Duodenal mucosa (tissue), 2 donors: ENCODE data around the gene SEC22A.

ENCODE experiments used
- H3K27ac ChIP-seq: one replicate; pipeline ENCODE4 v1.7.0; 2013; ENCODE audit warnings: low read depth, low read length
- H3K27me3 ChIP-seq, 2 donors: one replicate each; pipeline ENCODE4 v1.7.0; 2013; ENCODE audit warnings: low read length in 2 of 2, control low read depth in 1 of 2; ENCODE audit not compliant: insufficient read depth in 2 of 2, control insufficient read depth in 1 of 2
- H3K36me3 ChIP-seq, 2 donors: one replicate each; pipeline ENCODE4 v1.7.0; 2013; ENCODE audit warnings: low read length in 2 of 2, control low read depth in 1 of 2; ENCODE audit not compliant: insufficient read depth in 2 of 2, control insufficient read depth in 1 of 2
- H3K4me1 ChIP-seq, 2 donors: one replicate each; pipeline ENCODE4 v1.7.0; 2013; ENCODE audit warnings: low read length in 2 of 2, control low read depth in 1 of 2; ENCODE audit not compliant: insufficient read depth in 2 of 2, control insufficient read depth in 1 of 2
- H3K4me3 ChIP-seq, 2 donors: one replicate each; pipeline ENCODE4 v1.7.0; 2013; ENCODE audit warnings: low read length in 2 of 2, low read depth in 1 of 2
- H3K9ac ChIP-seq, 2 donors: one replicate each; pipeline ENCODE4 v1.7.0; 2013; ENCODE audit warnings: low read length in 2 of 2, low read depth in 1 of 2
- H3K9me3 ChIP-seq, 2 donors: one replicate each; pipeline ENCODE4 v1.7.0; 2013; ENCODE audit warnings: low read length in 2 of 2, control low read depth in 1 of 2; ENCODE audit not compliant: control insufficient read depth in 1 of 2

Gene SEC22A

DNA sequence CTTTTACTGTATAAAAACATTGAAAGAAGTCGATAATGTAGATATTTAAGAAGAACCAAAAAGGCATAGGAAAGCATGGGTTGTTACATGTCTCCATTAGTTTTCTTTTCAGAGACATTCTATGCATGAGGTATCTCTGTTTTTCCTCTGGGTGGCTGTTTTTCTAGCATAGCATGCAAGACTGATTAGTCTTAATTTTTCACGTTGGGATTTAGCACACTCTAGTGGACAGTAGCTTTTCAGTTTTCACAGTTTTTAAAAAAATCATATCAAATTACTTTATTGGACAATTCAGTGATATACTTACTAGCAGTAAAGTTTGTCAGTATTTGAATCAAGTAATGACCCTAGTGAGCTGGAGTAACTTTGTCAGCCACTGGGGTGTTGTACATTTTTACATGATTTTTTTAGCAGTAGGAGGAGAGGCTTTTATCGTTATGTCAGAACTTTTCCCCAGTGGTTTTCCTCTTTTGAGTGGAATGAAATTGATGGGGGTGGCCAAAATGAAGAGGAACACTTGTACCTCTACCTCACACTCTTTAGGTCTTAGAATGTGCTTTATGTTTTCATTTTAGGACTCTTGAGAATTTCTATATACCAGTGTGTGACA, 57.2 kb downstream of the SEC22A start:
- H3K4me1 ChIP-seq, result no peaks in the 10 kb centered on the region
- no peak overlapping the region for H3K27ac ChIP-seq
- no peaks in the 10 kb centered on the region for H3K27me3 ChIP-seq
- no peak overlapping the region for H3K9ac ChIP-seq
- H3K9me3 ChIP-seq, result no peaks in the 10 kb centered on the region
- no peak overlapping the region for H3K4me3 ChIP-seq
- peaks cover 0 to 5% of the 10 kb centered on the region in 2 donors for H3K36me3 ChIP-seq

DNA sequence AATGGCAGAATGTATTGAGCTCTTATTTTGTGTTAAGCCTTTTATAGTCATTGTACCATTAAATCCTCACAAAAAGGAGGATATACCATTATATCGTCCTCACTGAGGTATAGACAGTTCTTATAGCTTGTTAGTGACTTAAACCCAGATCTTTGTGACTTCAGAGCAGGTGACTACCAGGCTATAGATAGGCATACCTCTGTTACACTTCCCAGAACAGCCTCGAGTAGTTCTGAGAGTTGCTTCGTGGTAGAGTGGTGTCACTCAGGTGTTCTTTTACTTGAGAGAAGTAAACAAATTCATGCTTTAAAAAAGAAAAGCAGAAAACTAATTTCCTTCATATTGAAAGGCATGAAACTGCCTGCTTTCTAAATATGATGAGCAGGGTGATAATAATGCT, 59.9 kb downstream of the SEC22A start:
- Histone ChIP-seq H3K27me3 (no peaks in the 10 kb centered on the region), H3K4me1 (no peaks in the 10 kb centered on the region), H3K9me3 (no peaks in the 10 kb centered on the region), H3K9ac (no peak overlapping the region), H3K36me3 (peaks cover 0 to 5% of the 10 kb centered on the region in 2 donors), H3K4me3 (no peak overlapping the region), H3K27ac (no peak overlapping the region)

DNA sequence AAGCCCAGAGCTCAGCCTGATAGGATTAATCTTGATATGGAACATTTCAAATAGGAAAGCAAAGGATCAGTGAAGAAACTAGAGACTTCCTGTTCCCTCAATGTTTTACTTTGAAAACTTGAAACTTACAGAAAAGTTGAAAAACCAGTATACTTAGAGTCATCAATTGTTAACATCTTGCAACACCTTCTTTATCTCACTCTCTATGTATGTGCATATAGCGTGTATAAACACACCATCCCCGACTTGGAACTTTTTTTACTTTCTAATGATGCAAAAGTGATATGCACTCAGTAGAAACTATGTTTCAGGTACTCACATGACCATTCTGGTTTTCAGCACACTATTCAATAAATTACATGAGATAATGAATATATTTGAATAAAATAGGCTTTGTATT, 60.5 kb downstream of the SEC22A start:
- no peak overlapping the region for H3K9ac ChIP-seq
- H3K27me3 ChIP-seq, result no peaks in the 10 kb centered on the region
- no peaks in the 10 kb centered on the region for H3K9me3 ChIP-seq
- peaks cover 0 to 5% of the 10 kb centered on the region in 2 donors for H3K36me3 ChIP-seq
- no peak overlapping the region for H3K27ac ChIP-seq
- no peak overlapping the region for H3K4me3 ChIP-seq
- no peaks in the 10 kb centered on the region for H3K4me1 ChIP-seq

DNA sequence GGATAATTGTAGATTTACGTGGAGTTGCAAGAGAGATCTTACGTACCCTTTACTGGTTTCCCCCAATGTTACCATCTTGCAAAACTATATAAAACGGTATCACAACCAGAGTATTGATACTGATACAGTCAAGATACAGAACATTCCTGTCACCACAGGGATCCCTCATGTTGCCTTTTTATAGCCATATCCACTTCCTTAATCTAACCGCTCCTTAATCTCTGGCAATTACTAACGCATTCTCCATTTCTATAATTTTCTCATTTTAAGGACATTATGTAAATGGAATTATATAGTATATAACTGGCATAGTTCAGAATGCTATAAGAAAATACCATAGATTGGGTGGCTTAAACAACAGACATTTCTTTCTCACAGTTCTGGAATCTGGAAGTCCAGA, 61.1 kb downstream of the SEC22A start:
- Histone ChIP-seq H3K36me3 (peaks cover 0 to 5% of the 10 kb centered on the region in 2 donors), H3K27me3 (no peaks in the 10 kb centered on the region), H3K4me3 (no peak overlapping the region), H3K4me1 (no peaks in the 10 kb centered on the region), H3K9me3 (no peaks in the 10 kb centered on the region), H3K27ac (no peak overlapping the region), H3K9ac (no peak overlapping the region)

DNA sequence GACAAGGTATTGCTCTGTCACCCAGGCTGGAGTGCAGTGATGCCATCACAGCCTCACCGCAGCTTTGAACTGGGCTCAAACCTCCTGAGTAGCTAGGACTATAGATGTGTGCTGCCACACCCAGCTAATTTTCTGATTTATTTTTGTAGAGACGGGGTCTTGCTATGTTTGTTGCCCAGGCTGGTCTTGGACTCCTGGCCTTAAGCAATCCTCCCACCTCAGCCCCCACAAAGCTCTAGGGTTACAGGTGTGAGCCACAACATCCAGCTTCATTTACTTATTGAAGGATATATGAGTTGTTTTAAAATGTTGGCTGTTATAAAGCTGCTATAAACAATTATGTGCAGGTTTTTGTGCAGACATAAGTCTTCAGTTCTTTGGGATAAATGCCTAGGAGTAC, 62.2 kb downstream of the SEC22A start:
- H3K27me3 ChIP-seq, result no peaks in the 10 kb centered on the region
- H3K27ac ChIP-seq, result no peak overlapping the region
- H3K4me3 ChIP-seq, result no peak overlapping the region
- no peaks in the 10 kb centered on the region for H3K4me1 ChIP-seq
- no peaks in the 10 kb centered on the region for H3K9me3 ChIP-seq
- peaks cover 0 to 5% of the 10 kb centered on the region in 2 donors for H3K36me3 ChIP-seq
- H3K9ac ChIP-seq, result no peak overlapping the region

DNA sequence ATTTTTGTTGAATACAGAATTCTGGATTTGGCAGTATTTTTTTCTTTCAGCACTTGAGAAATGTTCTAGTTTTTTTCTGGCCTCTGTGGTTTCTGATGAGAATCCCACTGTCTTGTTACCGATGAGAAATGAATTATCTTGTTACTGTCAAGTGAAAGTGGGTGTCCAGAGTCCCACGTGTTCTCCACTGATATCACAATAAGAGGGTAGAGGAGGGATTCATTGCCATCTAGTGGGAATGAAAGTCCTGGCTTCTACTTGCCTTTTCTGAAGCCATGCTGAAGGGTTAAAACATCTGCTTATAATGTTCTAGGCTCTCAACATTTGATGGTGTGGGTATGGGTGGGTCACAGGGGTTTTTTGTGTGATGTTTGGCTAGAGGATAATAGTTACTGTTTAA, 66.1 kb downstream of the SEC22A start:
- Histone ChIP-seq H3K4me1 (no peaks in the 10 kb centered on the region), H3K4me3 (no peak overlapping the region), H3K27me3 (no peaks in the 10 kb centered on the region), H3K36me3 (peaks cover 0 to 9% of the 10 kb centered on the region in 2 donors), H3K27ac (no peak overlapping the region), H3K9ac (no peak overlapping the region), H3K9me3 (no peaks in the 10 kb centered on the region)

DNA sequence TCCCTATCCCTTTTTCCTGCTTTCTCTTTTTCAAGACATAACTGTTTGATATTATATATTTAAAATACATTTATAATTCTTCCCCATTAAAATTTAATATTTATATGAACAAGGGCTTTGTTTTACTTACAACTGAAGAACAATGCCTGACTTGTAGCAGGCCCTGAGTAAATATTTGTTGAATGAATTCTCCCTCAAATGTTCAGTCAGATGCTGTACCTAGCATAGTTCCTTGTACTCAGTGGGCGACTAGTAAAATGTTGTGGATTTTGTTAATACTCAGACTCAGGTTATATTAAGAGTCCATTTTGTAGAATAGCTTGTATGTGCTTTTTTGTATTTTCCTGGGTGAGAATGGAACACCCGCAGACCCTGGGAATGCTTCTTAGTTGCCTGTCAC, 69.1 kb downstream of the SEC22A start:
- H3K27me3 ChIP-seq, result no peaks in the 10 kb centered on the region
- no peak overlapping the region for H3K9ac ChIP-seq
- no peaks in the 10 kb centered on the region for H3K9me3 ChIP-seq
- H3K27ac ChIP-seq, result no peak overlapping the region
- H3K36me3 ChIP-seq, result peaks cover 0 to 6% of the 10 kb centered on the region in 2 donors
- H3K4me3 ChIP-seq, result no peak overlapping the region
- no peaks in the 10 kb centered on the region for H3K4me1 ChIP-seq

DNA sequence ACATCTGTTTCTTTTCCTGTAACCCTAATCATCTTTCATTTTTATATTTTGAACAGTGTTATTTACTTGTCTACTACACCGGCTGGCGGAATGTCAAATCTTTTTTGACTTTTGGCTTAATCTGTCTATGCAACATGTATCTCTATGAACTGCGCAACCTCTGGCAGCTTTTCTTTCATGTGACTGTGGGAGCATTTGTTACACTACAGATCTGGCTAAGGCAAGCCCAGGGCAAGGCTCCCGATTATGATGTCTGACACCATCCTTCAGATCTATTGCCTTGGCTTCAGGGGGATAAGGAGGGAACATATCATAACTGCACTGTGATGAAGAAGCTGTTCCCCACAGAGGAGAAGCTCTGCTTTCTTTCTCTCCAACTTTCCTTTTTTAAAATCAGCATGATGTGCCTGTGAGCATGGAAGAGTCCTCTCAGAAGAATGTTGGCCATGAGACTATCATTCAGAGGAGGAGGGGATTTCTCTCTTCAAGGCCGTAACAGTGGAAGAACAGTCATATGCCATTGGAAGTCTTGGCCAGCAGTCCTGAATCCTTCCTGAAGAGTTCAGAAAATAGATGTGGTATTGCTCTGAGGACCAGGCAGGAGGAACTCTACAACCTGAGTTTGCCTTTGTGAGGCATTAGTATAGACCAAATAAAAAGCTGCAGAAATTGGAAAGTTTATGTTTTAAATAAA, 69.9 kb downstream of the SEC22A start:
- no peak overlapping the region for H3K27ac ChIP-seq
- no peaks in the 10 kb centered on the region for H3K9me3 ChIP-seq
- H3K36me3 ChIP-seq, result peaks cover 0 to 6% of the 10 kb centered on the region in 2 donors
- no peaks in the 10 kb centered on the region for H3K27me3 ChIP-seq
- no peak overlapping the region for H3K9ac ChIP-seq
- H3K4me3 ChIP-seq, result no peak overlapping the region
- no peaks in the 10 kb centered on the region for H3K4me1 ChIP-seq

DNA sequence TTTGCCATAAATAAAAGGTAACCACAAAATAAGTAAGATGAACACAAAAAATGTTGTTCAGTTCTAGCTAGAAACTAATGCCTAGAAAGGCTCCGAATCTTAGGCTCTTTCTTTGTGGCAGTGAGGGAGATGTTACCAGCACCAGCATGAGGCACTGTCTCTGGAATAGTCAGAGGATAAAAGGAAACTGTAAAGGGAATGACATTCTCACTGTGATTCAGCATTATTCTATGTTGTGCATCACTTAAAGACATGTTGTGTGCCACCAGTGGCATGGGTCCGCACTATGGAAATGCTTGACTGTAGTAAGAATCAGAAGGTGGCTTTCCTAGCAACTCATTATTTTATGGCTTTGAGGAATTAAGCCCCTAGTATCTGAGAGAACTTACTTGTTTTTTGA, 70.8 kb downstream of the SEC22A start:
- H3K36me3 ChIP-seq, result peaks cover 0 to 6% of the 10 kb centered on the region in 2 donors
- H3K27me3 ChIP-seq, result no peaks in the 10 kb centered on the region
- H3K4me3 ChIP-seq, result no peak overlapping the region
- H3K4me1 ChIP-seq, result no peaks in the 10 kb centered on the region
- H3K9ac ChIP-seq, result no peak overlapping the region
- H3K9me3 ChIP-seq, result no peaks in the 10 kb centered on the region
- H3K27ac ChIP-seq, result no peak overlapping the region

DNA sequence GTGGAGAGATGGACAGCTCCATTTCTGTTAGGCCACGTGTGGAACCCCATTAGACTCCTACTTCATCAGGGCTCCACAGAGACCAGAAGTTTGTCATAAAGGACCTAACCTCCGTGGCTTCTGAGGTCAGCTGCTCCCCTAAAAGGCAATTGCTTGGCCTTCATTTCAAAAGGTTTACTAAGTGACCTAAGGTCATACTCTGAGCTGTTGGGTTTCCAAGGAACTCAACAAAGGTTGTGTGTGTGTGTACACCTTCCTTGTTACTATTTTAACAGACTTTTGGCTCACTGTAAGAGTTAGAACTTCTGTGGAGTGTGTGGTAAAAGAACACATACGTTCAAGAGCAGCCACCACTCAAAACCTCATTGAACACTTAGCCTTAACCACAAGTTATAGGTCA, 73.9 kb downstream of the SEC22A start:
- Histone ChIP-seq H3K36me3 (peaks cover 0 to 6% of the 10 kb centered on the region in 2 donors), H3K4me1 (no peaks in the 10 kb centered on the region), H3K9me3 (no peaks in the 10 kb centered on the region), H3K27ac (no peak overlapping the region), H3K9ac (no peak overlapping the region), H3K27me3 (no peaks in the 10 kb centered on the region), H3K4me3 (no peak overlapping the region)
